SK-N-SH treated with all-trans-retinoic acid at 6 μM for 48 hours (cell line): ENCODE measurements around the gene ARMH1.

Experiments used
- ATAC-seq: fragments of 200-7000 bp; cut with Tn5 transposase; 3 replicates; pipeline ENCODE4 v1.9.1; 2020; ENCODE audit warnings: mild to moderate bottlenecking, moderate library complexity
- ARNTL ChIP-seq: fragments of 450-650 bp; formaldehyde crosslinking; IDR thresholded peaks from 2 replicates; pipeline ENCODE4 v1.5.0; 2020; ENCODE audit warnings: low read depth, mild to moderate bottlenecking, moderate library complexity, borderline replicate concordance
- BACH2 ChIP-seq: fragments of 250-450 bp; sonication (Bioruptor Pico); IDR thresholded peaks from 2 replicates; pipeline ENCODE4 v1.9.0; 2021; ENCODE audit warnings: mild to moderate bottlenecking, borderline replicate concordance
- CREB5 ChIP-seq: fragments of 250-450 bp; sonication (Bioruptor Pico); IDR thresholded peaks from 2 replicates; pipeline ENCODE4 v1.5.1; 2020; ENCODE audit warnings: low read depth, mild to moderate bottlenecking, moderate library complexity
- CSDC2 ChIP-seq: fragments of 250-450 bp; sonication (Bioruptor Pico); IDR thresholded peaks from 2 replicates; pipeline ENCODE4 v1.5.0; 2020; ENCODE audit warnings: mild to moderate bottlenecking, moderate library complexity
- CSRNP3 ChIP-seq: fragments of 250-450 bp; sonication (Bioruptor Pico); IDR thresholded peaks from 2 replicates; pipeline ENCODE4 v1.5.1; 2021; ENCODE audit warnings: mild to moderate bottlenecking, moderate library complexity
- ESRRG ChIP-seq: fragments of 250-450 bp; sonication (Bioruptor Pico); IDR thresholded peaks from 2 replicates; pipeline ENCODE4 v1.6.1; 2021; ENCODE audit warnings: mild to moderate bottlenecking
- GLIS3 ChIP-seq: fragments of 250-450 bp; sonication (Bioruptor Pico); IDR thresholded peaks from 2 replicates; pipeline ENCODE4 v1.5.0; 2020; ENCODE audit warnings: mild to moderate bottlenecking, moderate library complexity
- ISL1 ChIP-seq: fragments of 250-450 bp; sonication (Bioruptor Pico); IDR thresholded peaks from 2 replicates; pipeline ENCODE4 v2.1.2; 2022; ENCODE audit warnings: mild to moderate bottlenecking, moderate library complexity
- OSR1 ChIP-seq: fragments of 250-450 bp; sonication (Bioruptor Pico); IDR thresholded peaks from 2 replicates; pipeline ENCODE4 v1.8.0; 2022; ENCODE audit warnings: moderate library complexity, mild to moderate bottlenecking, inconsistent platforms
- PATZ1 ChIP-seq: fragments of 250-450 bp; sonication (Bioruptor Pico); IDR thresholded peaks from 2 replicates; pipeline ENCODE4 v1.8.0; 2020; ENCODE audit warnings: mild to moderate bottlenecking, moderate library complexity, borderline replicate concordance
- PPARA ChIP-seq: fragments of 250-450 bp; sonication (Bioruptor Pico); IDR thresholded peaks from 2 replicates; pipeline ENCODE4 v1.5.0; 2020; ENCODE audit warnings: mild to moderate bottlenecking, borderline replicate concordance
- RARB ChIP-seq: fragments of 250-450 bp; sonication (Bioruptor Pico); IDR thresholded peaks from 2 replicates; pipeline ENCODE4 v1.8.0; 2021; ENCODE audit warnings: mild to moderate bottlenecking, moderate library complexity
- SNAI2 ChIP-seq: fragments of 250-450 bp; sonication (Bioruptor Pico); IDR thresholded peaks from 2 replicates; pipeline ENCODE4 v1.5.0; 2020; ENCODE audit warnings: mild to moderate bottlenecking, moderate library complexity
- TCF4 ChIP-seq: fragments of 250-450 bp; sonication (Bioruptor Pico); IDR thresholded peaks from 2 replicates; pipeline ENCODE4 v1.8.0; 2021; ENCODE audit warnings: mild to moderate bottlenecking, moderate library complexity, borderline replicate concordance
- TOX ChIP-seq: fragments of 250-450 bp; sonication (Bioruptor Pico); IDR thresholded peaks from 2 replicates; pipeline ENCODE4 v1.8.0; 2021; ENCODE audit warnings: mild to moderate bottlenecking, moderate library complexity, borderline replicate concordance
- TSHZ2 ChIP-seq: fragments of 250-450 bp; sonication (Bioruptor Pico); IDR thresholded peaks from 2 replicates; pipeline ENCODE4 v1.5.0; 2020; ENCODE audit warnings: mild to moderate bottlenecking, moderate library complexity
- ZC3H10 ChIP-seq: fragments of 250-450 bp; sonication (Bioruptor Pico); IDR thresholded peaks from 2 replicates; pipeline ENCODE4 v1.5.1; 2021; ENCODE audit warnings: mild to moderate bottlenecking, moderate library complexity
- ZFP3 ChIP-seq: fragments of 250-450 bp; sonication (Bioruptor Pico); IDR thresholded peaks from 2 replicates; pipeline ENCODE4 v1.5.0; 2020; ENCODE audit warnings: mild to moderate bottlenecking, moderate library complexity
- ZFP30 ChIP-seq: fragments of 450-650 bp; formaldehyde crosslinking; IDR thresholded peaks from 2 replicates; pipeline ENCODE4 v1.5.0; 2022; ENCODE audit warnings: mild to moderate bottlenecking, moderate library complexity
- ZNF565 ChIP-seq: fragments of 450-650 bp; formaldehyde crosslinking; conservative IDR thresholded peaks from 2 replicates; pipeline ENCODE4 v1.5.0; 2020; ENCODE audit warnings: low read depth, mild to moderate bottlenecking, moderate library complexity

ARMH1 gene

GRCh38 chr1:44718091-44718490 lies 43.6 kb downstream of the ARMH1 start:
- no peak for ATAC-seq
- no peak for TF ChIP-seq CSRNP3 (CRISPR knock-in tag)
- TF ChIP-seq PPARA (CRISPR knock-in tag), result no peak
- no peak for TF ChIP-seq TOX (CRISPR knock-in tag)
- TF ChIP-seq, all 23 proteins: peak for 0

- no peak for TF ChIP-seq ZFP30 (CRISPR knock-in tag)
- no peak for TF ChIP-seq BACH2
- TF ChIP-seq ZFP3, result no peak
- TF ChIP-seq CREB5 (CRISPR knock-in tag), result no peak
- TF ChIP-seq ZNF565 (CRISPR knock-in tag), result no peak
- no peak for TF ChIP-seq ISL1
These were observed 44.8 kb downstream of the ARMH1 start for GRCh38 chr1:44719318-44719717.

GRCh38 chr1:44720281-44720680 lies 45.8 kb downstream of the ARMH1 start:
- TF ChIP-seq CSDC2 (CRISPR knock-in tag) (no peak), TSHZ2 (CRISPR knock-in tag) (no peak), ZC3H10 (CRISPR knock-in tag) (no peak), TCF4 (CRISPR knock-in tag) (no peak), SNAI2 (no peak), ARNTL (CRISPR knock-in tag) (no peak), TOX (CRISPR knock-in tag) (no peak), GLIS3 (CRISPR knock-in tag) (no peak), CSRNP3 (CRISPR knock-in tag) (no peak), ZFP3 (no peak), ISL1 (no peak), PATZ1 (no peak), RARB (CRISPR knock-in tag) (no peak), OSR1 (CRISPR knock-in tag) (no peak), ESRRG (CRISPR knock-in tag) (no peak)

More at GRCh38 chr1:44719318-44719717, 44.8 kb downstream of the ARMH1 start:
- no peak for ATAC-seq

More at GRCh38 chr1:44720281-44720680, 45.8 kb downstream of the ARMH1 start:
- no peak for ATAC-seq
